AG04450 (cell line): ENCODE results near the gene TOM1. TPM values are rescaled to one million over a fixed set of nuclear protein-coding genes. Genes with fewer than 3 reads are reported as not detected.

Experiments used
- CTCF ChIA-PET: fragments of 300-600, 350-600 bp; formaldehyde crosslinking; extraction: SDS; loops from one replicate; lab custom pipeline; 2022; ENCODE audit warnings: antibody characterized with exemption, inconsistent platforms; lab: Charles Lee
- POLR2A ChIA-PET: fragments of 350-600 bp; formaldehyde crosslinking; extraction: SDS; loops from one replicate; lab custom pipeline; 2021; ENCODE audit warnings: antibody characterized with exemption, inconsistent platforms; lab: Yijun Ruan, JAX
- DNase-seq: peaks from one replicate; pipeline ENCODE4 v3.0.0-alpha.2; 2011; ENCODE audit warnings: low read depth, low spot score
- H3K27ac ChIP-seq: one replicate; pipeline ENCODE4 v1.5.1; 2012; ENCODE audit warnings: low read depth, low read length, control low read depth
- H3K27me3 ChIP-seq: one replicate; pipeline ENCODE4 v1.6.0; 2012; ENCODE audit warnings: low read length; ENCODE audit not compliant: control insufficient read depth, insufficient read depth
- H3K4me3 ChIP-seq: 2 replicates; pipeline ENCODE4 v1.5.1; 2011; ENCODE audit warnings: mild to moderate bottlenecking, low read depth, low read length, control low read depth
- H3K9me3 ChIP-seq: 2 replicates; pipeline ENCODE4 v1.5.1; 2012; ENCODE audit warnings: low read length; ENCODE audit not compliant: control insufficient read depth, insufficient read depth
- polyA plus RNA-seq: library from polyadenylated mRNA; depleted of rRNA; stranded (reverse); fragments of >200 nt; gene quantifications from 2 replicates; pipeline ENCODE4 v1.2.3, GENCODE V29; 2011
- TF ChIP-seq, protein P1 (sequence below): IDR thresholded peaks from 2 replicates; pipeline ENCODE4 v1.5.1; 2011; ENCODE audit warnings: low read depth, low read length, control low read depth, inconsistent platforms

The TOM1 gene
- polyA plus RNA-seq, 1 experiment: 40.0 TPM

DNA sequence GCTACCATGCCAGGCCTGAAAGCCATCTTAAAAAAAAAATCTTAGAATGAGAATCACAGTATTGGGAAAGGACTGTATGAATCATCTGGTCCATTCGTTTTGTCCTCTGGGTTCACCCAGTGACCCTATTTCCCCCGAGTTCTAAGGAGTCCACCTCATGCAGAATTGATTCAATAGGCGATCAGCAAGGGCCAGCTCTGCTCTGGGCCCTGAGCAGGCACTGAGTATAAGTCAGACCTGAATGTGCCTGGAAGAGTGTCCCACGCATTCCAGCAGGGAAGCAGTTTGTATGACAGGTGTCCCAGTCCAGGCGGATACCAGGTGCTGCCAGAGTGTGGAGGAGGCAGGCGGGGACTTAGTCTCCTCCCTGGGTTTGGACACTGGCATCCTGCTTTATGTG is 80.3 kb downstream of the TOM1 start:
- Histone ChIP-seq H3K27ac (no peak overlapping the region), H3K27me3 (no peaks in the 10 kb centered on the region), H3K4me3 (no peak overlapping the region), H3K9me3 (no peaks in the 10 kb centered on the region)
- CTCF ChIA-PET: interaction anchor here (0.6 kb wide), 1 partner anchor 325 kb away, joined by 3 read pairs; no protein-coding TSS in a partner anchor
- TF ChIP-seq, protein P1, sequence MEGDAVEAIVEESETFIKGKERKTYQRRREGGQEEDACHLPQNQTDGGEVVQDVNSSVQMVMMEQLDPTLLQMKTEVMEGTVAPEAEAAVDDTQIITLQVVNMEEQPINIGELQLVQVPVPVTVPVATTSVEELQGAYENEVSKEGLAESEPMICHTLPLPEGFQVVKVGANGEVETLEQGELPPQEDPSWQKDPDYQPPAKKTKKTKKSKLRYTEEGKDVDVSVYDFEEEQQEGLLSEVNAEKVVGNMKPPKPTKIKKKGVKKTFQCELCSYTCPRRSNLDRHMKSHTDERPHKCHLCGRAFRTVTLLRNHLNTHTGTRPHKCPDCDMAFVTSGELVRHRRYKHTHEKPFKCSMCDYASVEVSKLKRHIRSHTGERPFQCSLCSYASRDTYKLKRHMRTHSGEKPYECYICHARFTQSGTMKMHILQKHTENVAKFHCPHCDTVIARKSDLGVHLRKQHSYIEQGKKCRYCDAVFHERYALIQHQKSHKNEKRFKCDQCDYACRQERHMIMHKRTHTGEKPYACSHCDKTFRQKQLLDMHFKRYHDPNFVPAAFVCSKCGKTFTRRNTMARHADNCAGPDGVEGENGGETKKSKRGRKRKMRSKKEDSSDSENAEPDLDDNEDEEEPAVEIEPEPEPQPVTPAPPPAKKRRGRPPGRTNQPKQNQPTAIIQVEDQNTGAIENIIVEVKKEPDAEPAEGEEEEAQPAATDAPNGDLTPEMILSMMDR: no peak
- POLR2A ChIA-PET: interaction anchor here (0.6 to 2.9 kb wide), 7 partner anchors 8 to 80 kb away, joined by 3 to 20 read pairs (median 5); partner anchors contain the start of gene TOM1
- no peak for DNase-seq

DNA sequence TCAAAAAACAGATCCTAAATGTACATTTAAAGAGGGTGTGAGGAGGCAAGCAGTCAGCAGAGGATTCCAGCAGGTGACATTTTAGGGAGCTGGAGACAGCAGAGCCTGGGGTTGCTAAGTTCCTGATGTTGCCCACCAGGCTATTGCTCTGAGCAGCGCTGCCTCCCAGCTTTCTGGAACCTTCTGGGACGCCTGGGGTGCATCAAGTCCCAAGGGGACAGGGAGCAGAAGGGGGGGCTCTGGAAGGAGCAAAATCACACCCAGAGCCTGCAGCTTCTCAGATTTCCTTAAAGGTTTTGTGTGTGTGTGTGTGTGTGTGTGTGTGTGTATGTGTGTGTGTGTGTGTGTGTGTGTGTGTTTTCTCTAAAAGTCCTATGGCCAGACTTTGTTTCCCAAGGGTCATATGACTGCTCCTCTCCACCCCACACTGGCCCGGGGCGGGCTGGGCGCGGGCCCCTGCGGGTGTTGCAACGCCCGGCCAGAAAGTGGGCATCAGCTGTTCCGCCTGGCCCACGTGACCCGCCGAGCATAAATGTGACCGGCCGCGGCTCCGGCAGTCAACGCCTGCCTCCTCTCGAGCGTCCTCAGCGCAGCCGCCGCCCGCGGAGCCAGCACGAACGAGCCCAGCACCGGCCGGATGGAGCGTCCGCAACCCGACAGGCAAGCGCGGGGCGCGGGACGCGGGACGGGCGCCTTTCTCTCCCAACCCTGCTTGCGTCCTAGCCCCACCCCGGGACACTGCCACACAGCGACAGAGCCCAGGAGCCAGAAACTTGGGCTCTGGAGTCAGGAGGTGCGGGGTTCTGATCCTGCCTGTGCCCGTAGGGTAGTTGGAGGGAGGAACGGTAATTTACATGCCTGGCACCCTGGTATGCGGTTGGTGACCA is 81.1 kb downstream of the TOM1 start, which contains the start of gene HMOX1:
Gene HMOX1, plus strand, starts transcription at position 560 of the 887 bp plus-strand sequence. Its CDS starts 78 bp downstream, at position 638.
- POLR2A ChIA-PET: interaction anchor here (0.6 to 2.9 kb wide), 14 partner anchors 9 to 641 kb away, joined by 3 to 20 read pairs (median 3); partner anchors contain the start of gene TOM1
- CTCF ChIA-PET: interaction anchor here (0.9 kb wide), 1 partner anchor 256 kb away, joined by 5 read pairs; no protein-coding TSS in a partner anchor
- peak within 1 kb of the TSS; percentile 52 for H3K27ac ChIP-seq
- DNase-seq: peak; percentile 76
- H3K9me3 ChIP-seq: no peaks in the 10 kb centered on the region
- TF ChIP-seq, protein P1: no peak
- peak within 1 kb of the TSS; percentile 92 for H3K4me3 ChIP-seq
- H3K27me3 ChIP-seq: no peaks in the 10 kb centered on the region

DNA sequence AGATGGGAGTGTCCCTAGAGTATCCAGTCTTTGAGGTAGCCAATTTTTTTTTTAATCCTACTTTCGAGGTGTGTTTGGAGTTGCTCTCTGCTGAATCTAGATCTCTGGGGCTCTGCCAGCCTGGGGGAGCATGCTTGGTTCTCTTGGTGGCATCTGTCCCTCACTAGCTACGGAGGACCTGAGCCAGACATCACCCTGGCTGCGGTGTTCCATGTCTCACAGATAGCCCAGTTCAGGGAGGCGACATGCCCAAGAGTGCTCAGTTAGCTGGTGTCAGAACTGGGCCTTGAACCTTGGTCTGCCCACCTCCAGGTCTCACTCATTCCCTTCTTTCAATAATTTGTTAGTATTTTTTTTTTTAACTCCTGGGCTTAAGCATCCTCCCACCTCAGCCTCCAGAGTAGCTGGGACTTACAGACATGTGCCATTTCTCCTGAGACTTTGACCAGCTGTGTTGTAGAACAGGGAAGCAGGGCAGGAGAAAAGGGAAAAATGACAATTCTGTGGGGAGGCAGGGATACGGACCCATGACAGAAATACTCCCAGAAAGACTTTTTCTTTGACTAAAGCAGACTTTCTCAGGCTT is 81.8 kb downstream of the TOM1 start:
- Histone ChIP-seq H3K27ac (peak overlapping the region; percentile 52), H3K27me3 (no peaks in the 10 kb centered on the region), H3K9me3 (no peaks in the 10 kb centered on the region), H3K4me3 (peak overlapping the region; percentile 92)
- ChIA-PET CTCF (interaction anchor here (0.9 kb wide), 1 partner anchor 256 kb away, joined by 5 read pairs; no protein-coding TSS in a partner anchor), POLR2A (interaction anchor here (0.6 to 2.9 kb wide), 7 partner anchors 10 to 30 kb away, joined by 3 to 20 read pairs (median 3); no protein-coding TSS in a partner anchor)
- no peak for DNase-seq
- TF ChIP-seq, protein P1: no peak

DNA sequence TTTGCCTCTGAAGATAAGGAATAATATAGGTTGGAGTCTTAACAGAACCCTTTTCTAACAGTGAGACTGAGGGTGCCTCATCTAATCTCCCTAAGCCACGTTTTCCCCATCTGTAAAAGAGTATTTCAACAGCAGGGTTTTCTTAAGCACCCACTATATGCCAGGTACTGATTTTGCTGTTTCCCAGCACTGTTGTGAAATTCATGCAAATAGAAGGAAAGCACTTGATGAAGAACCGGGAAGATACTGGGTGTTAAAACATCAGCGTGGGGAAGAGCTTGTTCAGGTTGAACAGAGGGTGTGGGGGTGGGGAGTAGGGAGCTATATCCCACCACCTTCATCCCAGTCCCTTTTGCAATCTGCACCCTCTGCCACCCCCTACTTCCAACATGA is 84.0 kb downstream of the TOM1 start:
- peak overlapping the region; percentile 43; the same call in 1 of the 2 replicates for H3K4me3 ChIP-seq
- DNase-seq: no peak
- no peak overlapping the region for H3K27ac ChIP-seq
- POLR2A ChIA-PET: no interaction called here
- CTCF ChIA-PET: no interaction called here
- no peaks in the 10 kb centered on the region for H3K27me3 ChIP-seq
- TF ChIP-seq, protein P1: no peak
- H3K9me3 ChIP-seq: no peaks in the 10 kb centered on the region
